ENCODE data around the gene PDZRN3. TPM values are rescaled to one million over a fixed set of nuclear protein-coding genes. Genes with fewer than 3 reads are reported as not detected.

The PDZRN3 gene
- total and polyA plus RNA-seq, 2 experiments from 2014 or later: 7.5 to 14.0 TPM

- Mint-ChIP-seq H3K36me3 (ENCODE audit: low read depth) (no peaks in the 10 kb centered on the region; the same call in 2 of the 3 replicates), H3K4me3 (no peak overlapping the region), H3K27me3 (ENCODE audit: insufficient read depth, low read depth, poor library complexity) (peaks cover 1% of the 10 kb centered on the region), H3K4me1 (peaks cover 16% of the 10 kb centered on the region), H3K9me3 (no peaks in the 10 kb centered on the region), H3K27ac (no peak overlapping the region)
- H4K20me1 ChIP-seq (replicated peaks; ENCODE audit: insufficient read depth): no peaks in the 10 kb centered on the region
- no peaks in the 10 kb centered on the region for H3F3A ChIP-seq (replicated peaks; ENCODE audit: low read depth)
- ATAC-seq: no peak
- no peaks in the 10 kb centered on the region for H3K36me3 ChIP-seq (ENCODE audit: insufficient read depth)
- no peak overlapping the region for H3K4me2 ChIP-seq
- TF ChIP-seq CTCF (conservative IDR thresholded peaks at IDR 0.05; ENCODE audit: low read depth in 2 of 2) (no peak), CREB1 (CRISPR knock-in tag; IDR thresholded peaks at IDR 0.05; ENCODE audit: low read depth) (no peak), EZH2phosphoT487 (IDR thresholded peaks at IDR 0.05; ENCODE audit: unreplicated experiment) (no peak), JUNB (IDR thresholded peaks at IDR 0.05; ENCODE audit: unreplicated experiment) (no peak), NANOG (IDR thresholded peaks at IDR 0.05; ENCODE audit: borderline replicate concordance) (no peak)
- peaks cover 5% of the 10 kb centered on the region; the same call in 1 of the 2 replicates for H3K9me2 ChIP-seq (ENCODE audit: insufficient read depth)
- 0 out of 2 replicates have a peak, but pooled peaks cover 7% of the 10 kb centered on the region for H3K4me1 ChIP-seq (ENCODE audit: insufficient read depth)
- H3K4me3 ChIP-seq: no peak overlapping the region
- no peak overlapping the region for H2AFZ ChIP-seq
- no peaks in the 10 kb centered on the region for H3K27me3 ChIP-seq (ENCODE audit: insufficient read depth)
- no peak overlapping the region for H3K27ac ChIP-seq (ENCODE audit: low read depth)
- no peak for DNase-seq (ENCODE audit: low spot score)
- no peaks in the 10 kb centered on the region; the same call in 1 of the 2 replicates for H3K79me2 ChIP-seq (replicated peaks; ENCODE audit: insufficient read depth)
Measured at GRCh38 chr3:73422571-73422970, 202.2 kb downstream of the PDZRN3 start.

- H3K9me2 ChIP-seq (ENCODE audit: insufficient read depth): peaks cover 5% of the 10 kb centered on the region; the same call in 1 of the 2 replicates
- ATAC-seq: no peak
- H3K4me2 ChIP-seq: no peak overlapping the region
- no peaks in the 10 kb centered on the region for H3K36me3 ChIP-seq (ENCODE audit: insufficient read depth)
- no peak overlapping the region for H3K27ac Mint-ChIP-seq
- H3K36me3 Mint-ChIP-seq (ENCODE audit: low read depth): no peaks in the 10 kb centered on the region; the same call in 2 of the 3 replicates
- H3K9me3 Mint-ChIP-seq: no peaks in the 10 kb centered on the region
- H3K4me3 ChIP-seq: no peak overlapping the region
- no peaks in the 10 kb centered on the region for H3F3A ChIP-seq (replicated peaks; ENCODE audit: low read depth)
- H3K4me1 ChIP-seq (ENCODE audit: insufficient read depth): peaks cover 8% of the 10 kb centered on the region; the same call in 1 of the 2 replicates
- no peak overlapping the region for H2AFZ ChIP-seq
- H3K27me3 ChIP-seq (ENCODE audit: insufficient read depth): no peaks in the 10 kb centered on the region
- H3K27me3 Mint-ChIP-seq (ENCODE audit: insufficient read depth, low read depth, poor library complexity): peaks cover 1% of the 10 kb centered on the region
- no peaks in the 10 kb centered on the region for H4K20me1 ChIP-seq (replicated peaks; ENCODE audit: insufficient read depth)
- H3K4me1 Mint-ChIP-seq: peaks cover 20% of the 10 kb centered on the region
- no peak overlapping the region for H3K4me3 Mint-ChIP-seq
- H3K79me2 ChIP-seq (replicated peaks; ENCODE audit: insufficient read depth): no peaks in the 10 kb centered on the region; the same call in 1 of the 2 replicates
- H3K27ac ChIP-seq (ENCODE audit: low read depth): no peak overlapping the region
- DNase-seq (ENCODE audit: low spot score): no peak
- TF ChIP-seq STAT1 (IDR thresholded peaks at IDR 0.05; ENCODE audit: unreplicated experiment) (no peak), JUNB (IDR thresholded peaks at IDR 0.05; ENCODE audit: unreplicated experiment) (no peak), NANOG (IDR thresholded peaks at IDR 0.05; ENCODE audit: borderline replicate concordance) (no peak), ETS1 (IDR thresholded peaks at IDR 0.05) (no peak), EZH2 (IDR thresholded peaks at IDR 0.05; ENCODE audit: low read depth, unreplicated experiment) (no peak), CREB1 (CRISPR knock-in tag; IDR thresholded peaks at IDR 0.05; ENCODE audit: low read depth) (no peak), CTCF (conservative IDR thresholded peaks at IDR 0.05; ENCODE audit: low read depth in 2 of 2) (no peak), ZNF114 (CRISPR knock-in tag; IDR thresholded peaks at IDR 0.05) (no peak), REST (IDR thresholded peaks at IDR 0.05; ENCODE audit: unreplicated experiment) (no peak), EZH2phosphoT487 (IDR thresholded peaks at IDR 0.05; ENCODE audit: unreplicated experiment) (no peak), POLR2AphosphoS5 (IDR thresholded peaks at IDR 0.05; ENCODE audit: low read depth) (no peak)
Measured at GRCh38 chr3:73419942-73420341, 204.8 kb downstream of the PDZRN3 start.
